Panc1 (cell line): ENCODE results near the gene RANBP17. TPM values are rescaled to one million over a fixed set of nuclear protein-coding genes. Genes with fewer than 3 reads are reported as not detected.

ENCODE experiments used
- ATAC-seq: fragments of 200-7000 bp; cut with Tn5 transposase; 2 replicates; pipeline ENCODE4 v1.9.1; 2020; ENCODE audit warnings: mild to moderate bottlenecking, moderate library complexity
- BruUV-seq: library from RNA; stranded (reverse); fragments of 400-500 nt; replicated peaks from 2 replicates; lab custom pipeline; 2021; lab: Mats Ljungman, UMichigan
- CTCF ChIA-PET: fragments of 300-600 bp; sonication (Branson Sonifier 250); formaldehyde crosslinking; loops from one replicate; lab custom pipeline; 2022; ENCODE audit warnings: antibody characterized with exemption; lab: Charles Lee
- POLR2A ChIA-PET: fragments of 300-600 bp; sonication (Branson Sonifier 250); formaldehyde crosslinking; loops from one replicate; lab custom pipeline; 2022; ENCODE audit warnings: antibody characterized with exemption; lab: Charles Lee
- DNase-seq: peaks from one replicate; pipeline ENCODE4 v3.0.0-alpha.2; 2010; ENCODE audit warnings: low read depth, low spot score
- H3K27ac ChIP-seq: 2 replicates; pipeline ENCODE4 v1.5.1; 2011; ENCODE audit warnings: mild to moderate bottlenecking, low read length, inconsistent platforms
- H3K27me3 ChIP-seq: fragments of 200-500 bp; sonication (Bioruptor generic); 2 replicates; pipeline ENCODE4 v1.6.0; 2014; ENCODE audit warnings: low read length, inconsistent platforms; ENCODE audit not compliant: control insufficient read depth, insufficient read depth
- H3K36me3 ChIP-seq: fragments of 200-500 bp; sonication (Bioruptor generic); 2 replicates; pipeline ENCODE4 v1.5.1; 2014; ENCODE audit warnings: inconsistent platforms, mild to moderate bottlenecking, low read length, moderate library complexity; ENCODE audit not compliant: control insufficient read depth, insufficient read depth
- H3K4me1 ChIP-seq: 2 replicates; pipeline ENCODE4 v1.5.1; 2011; ENCODE audit warnings: inconsistent platforms, mild to moderate bottlenecking, low read length, moderate library complexity; ENCODE audit not compliant: control insufficient read depth, insufficient read depth
- H3K4me3 ChIP-seq, 2 experiments: 2 replicates each; pipeline ENCODE4 v1.5.1; 2011 to 2012; ENCODE audit warnings: low read depth in 2 of 2, low read length in 2 of 2, mild to moderate bottlenecking in 2 of 2, inconsistent platforms in 1 of 2, moderate library complexity in 1 of 2
- H3K9me3 ChIP-seq: fragments of 200-500 bp; sonication (Bioruptor generic); 2 replicates; pipeline ENCODE4 v1.5.1; 2014; ENCODE audit warnings: low read depth, mild to moderate bottlenecking, inconsistent platforms, low read length, moderate library complexity; ENCODE audit not compliant: control insufficient read depth, insufficient read depth
- POLR2AphosphoS5 ChIP-seq: IDR thresholded peaks from 2 replicates; pipeline ENCODE4 v1.6.1; 2012; ENCODE audit warnings: mild to moderate bottlenecking, low read depth, low read length, moderate library complexity
- SIN3A ChIP-seq: IDR thresholded peaks from 2 replicates; pipeline ENCODE4 v1.6.1; 2012; ENCODE audit warnings: low read depth, mild to moderate bottlenecking, low read length, moderate library complexity, borderline replicate concordance; ENCODE audit not compliant: insufficient read depth
- TCF7L2 ChIP-seq: IDR thresholded peaks from 2 replicates; pipeline ENCODE4 v1.6.1; 2011; ENCODE audit warnings: mild to moderate bottlenecking, low read depth, low read length, inconsistent platforms
- in situ Hi-C: cut with HindIII; loops from 2 replicates; pipeline ENCODE4 v1.10.0; 2016; ENCODE audit warnings: low sequenced_read_pairs, low pct_unique_long_range_greater_than_20kb
- intact Hi-C: fragments of 100-400 bp; cut with micrococcal nuclease; formaldehyde crosslinking; loops from one replicate; pipeline ENCODE4 v1.10.0; 2022; ENCODE audit not compliant: unreplicated experiment
- total RNA-seq: library from RNA; stranded (reverse); gene quantifications from one replicate; pipeline ENCODE4 v1.2.1, GENCODE V29; 2021; ENCODE audit not compliant: unreplicated experiment
- TF ChIP-seq, protein P1 (sequence below): fragments of 450-650 bp; IDR thresholded peaks from 2 replicates; pipeline ENCODE4 v1.5.1; 2017; ENCODE audit warnings: mild to moderate bottlenecking
- TF ChIP-seq, protein P2 (sequence below), 2 experiments: IDR thresholded peaks; 2 replicates each; pipeline ENCODE4 v1.6.1; 2011 to 2012; ENCODE audit warnings: low read depth in 2 of 2, control low read depth in 1 of 2, low read length in 1 of 2, mild to moderate bottlenecking in 1 of 2, moderate library complexity in 1 of 2; ENCODE audit not compliant: insufficient read depth in 1 of 2

The RANBP17 gene
- total RNA-seq, 1 experiment from 2014 or later = not detected

DNA sequence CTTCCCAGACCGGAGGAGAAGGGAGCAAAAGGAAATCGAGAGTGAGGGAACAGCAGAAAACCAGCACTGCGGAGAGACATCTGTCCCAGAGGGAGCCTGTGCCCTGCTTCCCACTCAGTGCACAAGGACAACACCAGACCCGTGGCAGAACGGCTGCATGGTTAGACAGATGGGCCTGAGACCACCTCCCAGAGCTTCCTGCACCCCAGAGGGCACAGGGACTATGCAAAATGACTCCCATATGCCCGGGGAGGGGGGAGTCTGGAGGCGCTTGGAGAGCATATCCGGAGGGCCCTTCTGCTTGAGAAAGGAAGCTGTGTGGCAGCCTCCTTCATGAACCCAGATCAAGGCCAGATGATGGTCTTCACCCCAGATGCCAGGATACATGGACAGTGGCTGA is 473.8 kb downstream of the RANBP17 start:
- intact Hi-C loops = loop anchor here (2.0 to 10.0 kb wide), 3 partner anchors 348 to 591 kb away; no protein-coding TSS in a partner anchor
- BruUV-seq = no TSS peak
- peaks cover 11% of the 10 kb centered on the region for H3K27me3 ChIP-seq

DNA sequence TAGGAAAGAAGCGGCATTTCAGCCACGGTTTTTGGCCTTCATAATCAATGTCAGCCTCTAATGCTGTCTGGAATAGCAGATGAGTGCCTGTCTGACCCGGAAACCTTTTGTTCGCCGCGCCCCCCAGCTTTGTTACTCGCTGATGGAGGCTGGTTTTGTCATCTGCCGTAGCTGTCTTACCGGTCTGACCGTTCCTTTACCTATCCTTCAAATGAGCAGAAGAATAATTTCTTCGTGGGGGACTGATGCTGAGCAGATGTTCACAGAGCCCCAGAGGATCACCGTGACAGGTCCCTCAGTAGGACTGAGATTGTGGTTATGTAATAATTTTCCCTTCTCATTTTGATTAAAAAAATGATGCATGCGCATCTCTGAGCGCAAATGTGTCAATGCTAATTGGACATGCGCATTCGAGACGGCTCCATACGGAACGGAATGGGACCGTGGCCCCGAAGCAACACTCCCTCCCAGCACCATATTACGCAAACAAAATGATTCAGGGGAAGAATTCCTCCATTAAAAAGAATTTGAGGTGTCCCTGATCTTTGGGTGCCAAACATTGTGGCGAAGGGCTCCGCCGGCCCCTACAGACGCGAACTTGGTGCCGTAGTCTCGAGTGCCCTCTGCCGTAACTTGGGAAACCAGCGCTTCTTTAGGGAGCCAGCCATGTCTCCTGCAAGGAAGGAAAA is 474.8 kb downstream of the RANBP17 start:
- ATAC-seq = peak; percentile 96
- in situ Hi-C loops (no loop called here), intact Hi-C loops (loop anchor here (1.0 to 10.0 kb wide), 5 partner anchors 61 to 592 kb away; no protein-coding TSS in a partner anchor)
- DNase-seq = peak; percentile 33
- H3K36me3 ChIP-seq = no peaks in the 10 kb centered on the region
- TF ChIP-seq, protein P1, sequence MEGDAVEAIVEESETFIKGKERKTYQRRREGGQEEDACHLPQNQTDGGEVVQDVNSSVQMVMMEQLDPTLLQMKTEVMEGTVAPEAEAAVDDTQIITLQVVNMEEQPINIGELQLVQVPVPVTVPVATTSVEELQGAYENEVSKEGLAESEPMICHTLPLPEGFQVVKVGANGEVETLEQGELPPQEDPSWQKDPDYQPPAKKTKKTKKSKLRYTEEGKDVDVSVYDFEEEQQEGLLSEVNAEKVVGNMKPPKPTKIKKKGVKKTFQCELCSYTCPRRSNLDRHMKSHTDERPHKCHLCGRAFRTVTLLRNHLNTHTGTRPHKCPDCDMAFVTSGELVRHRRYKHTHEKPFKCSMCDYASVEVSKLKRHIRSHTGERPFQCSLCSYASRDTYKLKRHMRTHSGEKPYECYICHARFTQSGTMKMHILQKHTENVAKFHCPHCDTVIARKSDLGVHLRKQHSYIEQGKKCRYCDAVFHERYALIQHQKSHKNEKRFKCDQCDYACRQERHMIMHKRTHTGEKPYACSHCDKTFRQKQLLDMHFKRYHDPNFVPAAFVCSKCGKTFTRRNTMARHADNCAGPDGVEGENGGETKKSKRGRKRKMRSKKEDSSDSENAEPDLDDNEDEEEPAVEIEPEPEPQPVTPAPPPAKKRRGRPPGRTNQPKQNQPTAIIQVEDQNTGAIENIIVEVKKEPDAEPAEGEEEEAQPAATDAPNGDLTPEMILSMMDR = peak; percentile 90
- TF ChIP-seq SIN3A = no peak
- CTCF ChIA-PET = interaction anchor here (0.6 to 0.8 kb wide), 2 partner anchors 527 to 961 kb away, joined by 3 to 4 read pairs; no protein-coding TSS in a partner anchor
- H3K27ac ChIP-seq = no peak overlapping the region
- POLR2A ChIA-PET = no interaction called here
- H3K9me3 ChIP-seq = no peaks in the 10 kb centered on the region
- H3K4me3 ChIP-seq = peak overlapping the region; percentile 34 to 74
- no peaks in the 10 kb centered on the region for H3K4me1 ChIP-seq
- H3K27me3 ChIP-seq = peaks cover 11% of the 10 kb centered on the region
- BruUV-seq = no TSS peak

More for the DNA sequence above, 473.8 kb downstream of the RANBP17 start:
- ATAC-seq = no peak
- no peak for DNase-seq
- Histone ChIP-seq H3K4me1 (no peaks in the 10 kb centered on the region), H3K9me3 (no peaks in the 10 kb centered on the region), H3K27ac (no peak overlapping the region), H3K36me3 (no peaks in the 10 kb centered on the region), H3K4me3 (no peak overlapping the region)
- TF ChIP-seq, protein P1 = no peak
- TF ChIP-seq SIN3A (no peak), TCF7L2 (no peak), POLR2AphosphoS5 (no peak)
- TF ChIP-seq, protein P2, sequence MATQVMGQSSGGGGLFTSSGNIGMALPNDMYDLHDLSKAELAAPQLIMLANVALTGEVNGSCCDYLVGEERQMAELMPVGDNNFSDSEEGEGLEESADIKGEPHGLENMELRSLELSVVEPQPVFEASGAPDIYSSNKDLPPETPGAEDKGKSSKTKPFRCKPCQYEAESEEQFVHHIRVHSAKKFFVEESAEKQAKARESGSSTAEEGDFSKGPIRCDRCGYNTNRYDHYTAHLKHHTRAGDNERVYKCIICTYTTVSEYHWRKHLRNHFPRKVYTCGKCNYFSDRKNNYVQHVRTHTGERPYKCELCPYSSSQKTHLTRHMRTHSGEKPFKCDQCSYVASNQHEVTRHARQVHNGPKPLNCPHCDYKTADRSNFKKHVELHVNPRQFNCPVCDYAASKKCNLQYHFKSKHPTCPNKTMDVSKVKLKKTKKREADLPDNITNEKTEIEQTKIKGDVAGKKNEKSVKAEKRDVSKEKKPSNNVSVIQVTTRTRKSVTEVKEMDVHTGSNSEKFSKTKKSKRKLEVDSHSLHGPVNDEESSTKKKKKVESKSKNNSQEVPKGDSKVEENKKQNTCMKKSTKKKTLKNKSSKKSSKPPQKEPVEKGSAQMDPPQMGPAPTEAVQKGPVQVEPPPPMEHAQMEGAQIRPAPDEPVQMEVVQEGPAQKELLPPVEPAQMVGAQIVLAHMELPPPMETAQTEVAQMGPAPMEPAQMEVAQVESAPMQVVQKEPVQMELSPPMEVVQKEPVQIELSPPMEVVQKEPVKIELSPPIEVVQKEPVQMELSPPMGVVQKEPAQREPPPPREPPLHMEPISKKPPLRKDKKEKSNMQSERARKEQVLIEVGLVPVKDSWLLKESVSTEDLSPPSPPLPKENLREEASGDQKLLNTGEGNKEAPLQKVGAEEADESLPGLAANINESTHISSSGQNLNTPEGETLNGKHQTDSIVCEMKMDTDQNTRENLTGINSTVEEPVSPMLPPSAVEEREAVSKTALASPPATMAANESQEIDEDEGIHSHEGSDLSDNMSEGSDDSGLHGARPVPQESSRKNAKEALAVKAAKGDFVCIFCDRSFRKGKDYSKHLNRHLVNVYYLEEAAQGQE (IDR thresholded peaks at IDR 0.05; ENCODE audit: insufficient read depth in 1 of 2, low read depth in 2 of 2, low read length in 1 of 2) = no peak
- in situ Hi-C loops = no loop called here
- ChIA-PET CTCF (interaction anchor here (0.6 kb wide), 1 partner anchor 962 kb away, joined by 4 read pairs; no protein-coding TSS in a partner anchor), POLR2A (no interaction called here)
